Measurements from ENCODE around the gene CELSR1.
A peak's percentile ranks its signal among the peaks of the same experiment; 100 is the strongest.
"Not testable (repeated sequence)": the region's sequence is repeated elsewhere in the genome, so short reads cannot be mapped to it uniquely, and the experiment has no call there.

Gene CELSR1

GRCh38 chr22:46516638-46517037 is 20.8 kb downstream of the CELSR1 start:
- Histone ChIP-seq H3K79me1 (ENCODE audit: low read length) (peaks cover 5% of the 10 kb centered on the region), H4K8ac (ENCODE audit: low read depth, low read length) (no peak overlapping the region), H3K36me3 (ENCODE audit: control insufficient read depth in 1 of 2, insufficient read depth in 2 of 2, low read length in 2 of 2) (peaks cover 0 to 8% of the 10 kb centered on the region in 2 experiments), H3K4me3 (ENCODE audit: low read depth, low read length) (no peak overlapping the region), H3K18ac (ENCODE audit: low read length) (peak overlapping the region; percentile 47), H3K4ac (ENCODE audit: low read depth, low read length) (no peak overlapping the region), H3K9me3 (ENCODE audit: insufficient read depth, low read depth, low read length) (peaks cover 1% of the 10 kb centered on the region), H3K14ac (ENCODE audit: low read length) (no peak overlapping the region), H3K23ac (ENCODE audit: low read length) (no peak overlapping the region), H2BK12ac (ENCODE audit: low read length) (peak overlapping the region; percentile 73), H4K12ac (ENCODE audit: low read depth, low read length) (no peak overlapping the region), H3K79me2 (ENCODE audit: control insufficient read depth, insufficient read depth, low read length, poor library complexity) (peaks cover 2% of the 10 kb centered on the region), H2BK5ac (ENCODE audit: low read depth, low read length, poor library complexity) (no peak overlapping the region), H3K9ac (ENCODE audit: low read length) (no peak overlapping the region), H3K4me1 (ENCODE audit: control insufficient read depth in 1 of 2, insufficient read depth in 2 of 2, low read length in 2 of 2) (peaks cover 16 to 20% of the 10 kb centered on the region in 2 experiments), H2AFZ (ENCODE audit: insufficient read depth, low read length, poor library complexity) (no peak overlapping the region), H2BK120ac (ENCODE audit: insufficient read depth, low read length, poor library complexity) (no peak overlapping the region), H3K4me2 (ENCODE audit: low read length) (no peak overlapping the region), H2AK5ac (ENCODE audit: low read length) (no peak overlapping the region), H3K27ac (ENCODE audit: low read depth, low read length) (no peak overlapping the region), H3K27me3 (ENCODE audit: insufficient read depth, low read length) (no peaks in the 10 kb centered on the region), H4K91ac (ENCODE audit: low read depth, low read length) (peak overlapping the region; percentile 1)
- no CpG with 5 or more reads among the region's 10 CpGs for whole genome bisulfite sequencing (ENCODE audit: extremely low coverage, insufficient coverage, insufficient read length)
- DNase-seq = no peak

GRCh38 chr22:46516112-46516487 is 21.3 kb downstream of the CELSR1 start:
- H3K9ac ChIP-seq (ENCODE audit: low read length); H2BK120ac ChIP-seq (ENCODE audit: insufficient read depth, low read length, poor library complexity); H3K27me3 ChIP-seq (ENCODE audit: insufficient read depth, low read length); H3K79me1 ChIP-seq (ENCODE audit: low read length); H3K4me3 ChIP-seq (ENCODE audit: low read depth, low read length); H2AFZ ChIP-seq (ENCODE audit: insufficient read depth, low read length, poor library complexity); H2AK5ac ChIP-seq (ENCODE audit: low read length); H3K23ac ChIP-seq (ENCODE audit: low read length); H2BK5ac ChIP-seq (ENCODE audit: low read depth, low read length, poor library complexity); H2BK12ac ChIP-seq (ENCODE audit: low read length); H3K9me3 ChIP-seq (ENCODE audit: insufficient read depth, low read depth, low read length); H4K91ac ChIP-seq (ENCODE audit: low read depth, low read length); H3K79me2 ChIP-seq (ENCODE audit: control insufficient read depth, insufficient read depth, low read length, poor library complexity); H3K4ac ChIP-seq (ENCODE audit: low read depth, low read length); H4K12ac ChIP-seq (ENCODE audit: low read depth, low read length); H3K27ac ChIP-seq (ENCODE audit: low read depth, low read length); DNase-seq; H4K8ac ChIP-seq (ENCODE audit: low read depth, low read length); H3K18ac ChIP-seq (ENCODE audit: low read length); H3K4me2 ChIP-seq (ENCODE audit: low read length); H3K14ac ChIP-seq (ENCODE audit: low read length): not testable (repeated sequence)
- WGBS (ENCODE audit: extremely low coverage, insufficient coverage, insufficient read length) = no CpG with 5 or more reads among the region's 5 CpGs
- H3K4me1 ChIP-seq (ENCODE audit: control insufficient read depth in 1 of 2, insufficient read depth in 2 of 2, low read length in 2 of 2) = peaks cover 16 to 20% of the 10 kb centered on the region in 2 experiments
- H3K36me3 ChIP-seq (ENCODE audit: control insufficient read depth in 1 of 2, insufficient read depth in 2 of 2, low read length in 2 of 2) = peaks cover 0 to 11% of the 10 kb centered on the region in 2 experiments

GRCh38 chr22:46515208-46516111 is 22.0 kb downstream of the CELSR1 start:
- peaks cover 2% of the 10 kb centered on the region for H3K79me2 ChIP-seq (ENCODE audit: control insufficient read depth, insufficient read depth, low read length, poor library complexity)
- WGBS (ENCODE audit: extremely low coverage, insufficient coverage, insufficient read length) = no CpG with 5 or more reads among the region's 10 CpGs
- no peak overlapping the region for H3K9ac ChIP-seq (ENCODE audit: low read length)
- no peak overlapping the region for H2AFZ ChIP-seq (ENCODE audit: insufficient read depth, low read length, poor library complexity)
- peak overlapping the region; percentile 32 for H2AK5ac ChIP-seq (ENCODE audit: low read length)
- H3K18ac ChIP-seq (ENCODE audit: low read length) = peak overlapping the region; percentile 62
- no peak overlapping the region for H4K12ac ChIP-seq (ENCODE audit: low read depth, low read length)
- H3K36me3 ChIP-seq (ENCODE audit: control insufficient read depth in 1 of 2, insufficient read depth in 2 of 2, low read length in 2 of 2) = peaks cover 0 to 11% of the 10 kb centered on the region in 2 experiments
- H3K4ac ChIP-seq (ENCODE audit: low read depth, low read length) = peak overlapping the region; percentile 5
- DNase-seq = no peak
- H3K4me3 ChIP-seq (ENCODE audit: low read depth, low read length) = no peak overlapping the region
- peak overlapping the region; percentile 44 for H2BK120ac ChIP-seq (ENCODE audit: insufficient read depth, low read length, poor library complexity)
- H3K23ac ChIP-seq (ENCODE audit: low read length) = no peak overlapping the region
- H3K79me1 ChIP-seq (ENCODE audit: low read length) = peaks cover 5% of the 10 kb centered on the region
- peaks cover 1% of the 10 kb centered on the region for H3K9me3 ChIP-seq (ENCODE audit: insufficient read depth, low read depth, low read length)
- H3K4me1 ChIP-seq (ENCODE audit: control insufficient read depth in 1 of 2, insufficient read depth in 2 of 2, low read length in 2 of 2) = peaks cover 16 to 20% of the 10 kb centered on the region in 2 experiments
- no peaks in the 10 kb centered on the region for H3K27me3 ChIP-seq (ENCODE audit: insufficient read depth, low read length)
- no peak overlapping the region for H3K4me2 ChIP-seq (ENCODE audit: low read length)
- H3K14ac ChIP-seq (ENCODE audit: low read length) = peak overlapping the region; percentile 40
- H2BK12ac ChIP-seq (ENCODE audit: low read length) = peak overlapping the region; percentile 41
- H2BK5ac ChIP-seq (ENCODE audit: low read depth, low read length, poor library complexity) = no peak overlapping the region
- H3K27ac ChIP-seq (ENCODE audit: low read depth, low read length) = no peak overlapping the region
- no peak overlapping the region for H4K8ac ChIP-seq (ENCODE audit: low read depth, low read length)
- peak overlapping the region; percentile 36 for H4K91ac ChIP-seq (ENCODE audit: low read depth, low read length)

GRCh38 chr22:46514592-46515207 is 22.7 kb downstream of the CELSR1 start:
- Histone ChIP-seq H2AFZ (ENCODE audit: insufficient read depth, low read length, poor library complexity) (no peak overlapping the region), H2AK5ac (ENCODE audit: low read length) (peak overlapping the region; percentile 32)
- WGBS (ENCODE audit: extremely low coverage, insufficient coverage, insufficient read length) = no CpG with 5 or more reads among the region's 16 CpGs

More at GRCh38 chr22:46514592-46515207, 22.7 kb downstream of the CELSR1 start:
- no peak overlapping the region for H4K12ac ChIP-seq (ENCODE audit: low read depth, low read length)
- peak overlapping the region; percentile 44 for H2BK120ac ChIP-seq (ENCODE audit: insufficient read depth, low read length, poor library complexity)
- H4K8ac ChIP-seq (ENCODE audit: low read depth, low read length) = no peak overlapping the region
- H2BK5ac ChIP-seq (ENCODE audit: low read depth, low read length, poor library complexity) = no peak overlapping the region
- peaks cover 0 to 12% of the 10 kb centered on the region in 2 experiments for H3K36me3 ChIP-seq (ENCODE audit: control insufficient read depth in 1 of 2, insufficient read depth in 2 of 2, low read length in 2 of 2)
- H3K14ac ChIP-seq (ENCODE audit: low read length) = peak overlapping the region; percentile 40
- peaks cover 16 to 20% of the 10 kb centered on the region in 2 experiments for H3K4me1 ChIP-seq (ENCODE audit: control insufficient read depth in 1 of 2, insufficient read depth in 2 of 2, low read length in 2 of 2)
- no peak overlapping the region for H3K4me3 ChIP-seq (ENCODE audit: low read depth, low read length)
- peaks cover 1% of the 10 kb centered on the region for H3K9me3 ChIP-seq (ENCODE audit: insufficient read depth, low read depth, low read length)
- no peak for DNase-seq
- no peaks in the 10 kb centered on the region for H3K27me3 ChIP-seq (ENCODE audit: insufficient read depth, low read length)
- no peak overlapping the region for H3K27ac ChIP-seq (ENCODE audit: low read depth, low read length)
- no peak overlapping the region for H3K9ac ChIP-seq (ENCODE audit: low read length)
- H4K91ac ChIP-seq (ENCODE audit: low read depth, low read length) = peak overlapping the region; percentile 36
- H3K4me2 ChIP-seq (ENCODE audit: low read length) = no peak overlapping the region
- H3K79me2 ChIP-seq (ENCODE audit: control insufficient read depth, insufficient read depth, low read length, poor library complexity) = peaks cover 2% of the 10 kb centered on the region
- H3K18ac ChIP-seq (ENCODE audit: low read length) = peak overlapping the region; percentile 62
- peaks cover 5% of the 10 kb centered on the region for H3K79me1 ChIP-seq (ENCODE audit: low read length)
- H3K4ac ChIP-seq (ENCODE audit: low read depth, low read length) = peak overlapping the region; percentile 5
- peak overlapping the region; percentile 41 for H2BK12ac ChIP-seq (ENCODE audit: low read length)
- H3K23ac ChIP-seq (ENCODE audit: low read length) = no peak overlapping the region

All from trophoblast cell (in vitro differentiated cells and primary cell).